K562 (cell line): ENCODE data around the gene POLR3G. TPM values are rescaled to one million over a fixed set of nuclear protein-coding genes. Genes with fewer than 3 reads are reported as not detected.

Experiments used
- CSDE1 ChIP-seq, 2 experiments: fragments of 450-650 bp; IDR thresholded peaks; 2 replicates each; pipeline ENCODE4 v1.6.1; 2016; ENCODE audit warnings: mild to moderate bottlenecking in 1 of 2
- KDM1A ChIP-seq, 2 experiments: fragments of 450-650 bp; IDR thresholded peaks; 2 replicates each; pipeline ENCODE4 v1.6.1; 2016; ENCODE audit warnings: mild to moderate bottlenecking in 2 of 2
- MAFG ChIP-seq: fragments of 450-650 bp; conservative IDR thresholded peaks from 2 replicates; pipeline ENCODE4 v1.6.1; 2016; ENCODE audit warnings: missing genetic modification characterization, missing compliant biosample characterization
- ZNF239 ChIP-seq: fragments of 250-450 bp; sonication (Bioruptor Pico); IDR thresholded peaks from 2 replicates; pipeline ENCODE4 v1.4.0; 2020; ENCODE audit warnings: mild to moderate bottlenecking
- polyA plus RNA-seq, 8 experiments: library from polyadenylated mRNA; depleted of rRNA in 4 of 8; stranded (reverse) in 5 of 8; unstranded in 3 of 8; fragments of >200 nt; fragmentation: Nextera tagmentation in 2 of 8; fragmentation: Illumina TruSeq in 1 of 8; extraction: Ambion mirVana in 2 of 8; extraction: Trizol in 1 of 8; gene quantifications; 2 replicates each; pipeline versions ENCODE4 v1.2.1 to v1.2.3, GENCODE V29; 2011 to 2014; ENCODE audit warnings: inconsistent platforms in 1 of 8, missing spikeins in 1 of 8
- total RNA-seq, 7 experiments: library from RNA; depleted of rRNA in 6 of 7; stranded (reverse); fragments of >200 nt in 6 of 7; fragmentation: Illumina TruSeq in 2 of 7; extraction: Trizol in 2 of 7; gene quantifications; 2 replicates each; pipeline versions ENCODE4 v1.2.1 to v1.2.3, GENCODE V29; 2011 to 2021; ENCODE audit warnings: low replicate concordance in 1 of 7
- TF ChIP-seq, protein P1 (sequence below): fragments of 200-800 bp; sonication (Bioruptor generic); IDR thresholded peaks from 2 replicates; pipeline ENCODE4 v1.6.1; 2016; ENCODE audit warnings: missing genetic modification characterization, missing compliant biosample characterization
- TF ChIP-seq, protein P2 (sequence below): fragments of 450-650 bp; conservative IDR thresholded peaks from 2 replicates; pipeline ENCODE4 v1.6.1; 2016; ENCODE audit warnings: missing genetic modification characterization, low read depth, mild to moderate bottlenecking, control low read depth, missing compliant biosample characterization

The POLR3G gene
- total and polyA plus RNA-seq, 9 of the 15 experiments (the other 6 are each of a cell fraction or from before 2014, with no cell fraction given) = 39.0 to 111 (median 59.0) TPM

DNA sequence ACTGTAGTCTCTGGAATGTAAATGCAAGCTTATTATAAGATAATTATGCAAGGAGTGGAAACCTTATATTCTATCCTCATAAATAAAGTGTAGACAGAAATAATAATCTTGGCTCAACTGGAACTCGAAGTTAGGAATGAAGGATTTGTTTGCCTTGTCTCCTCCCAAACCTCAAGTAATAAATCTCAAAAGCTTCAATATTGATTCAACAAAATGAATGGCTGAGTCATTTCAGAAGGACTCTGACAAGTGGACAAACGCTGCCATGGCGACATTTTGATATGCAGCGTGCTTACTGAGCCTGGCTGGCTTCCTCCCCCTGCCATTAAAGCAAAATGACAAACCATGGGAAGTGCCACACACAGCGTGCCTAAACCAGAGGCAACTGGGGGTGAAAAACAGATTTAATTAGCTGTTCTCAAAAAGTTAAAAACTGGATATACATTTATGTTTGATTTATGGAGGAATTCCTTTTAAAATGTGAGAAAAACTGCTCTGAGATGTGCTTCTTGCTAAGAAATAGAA lies 73.5 kb downstream of the POLR3G start (continued):
- TF ChIP-seq, protein P1, sequence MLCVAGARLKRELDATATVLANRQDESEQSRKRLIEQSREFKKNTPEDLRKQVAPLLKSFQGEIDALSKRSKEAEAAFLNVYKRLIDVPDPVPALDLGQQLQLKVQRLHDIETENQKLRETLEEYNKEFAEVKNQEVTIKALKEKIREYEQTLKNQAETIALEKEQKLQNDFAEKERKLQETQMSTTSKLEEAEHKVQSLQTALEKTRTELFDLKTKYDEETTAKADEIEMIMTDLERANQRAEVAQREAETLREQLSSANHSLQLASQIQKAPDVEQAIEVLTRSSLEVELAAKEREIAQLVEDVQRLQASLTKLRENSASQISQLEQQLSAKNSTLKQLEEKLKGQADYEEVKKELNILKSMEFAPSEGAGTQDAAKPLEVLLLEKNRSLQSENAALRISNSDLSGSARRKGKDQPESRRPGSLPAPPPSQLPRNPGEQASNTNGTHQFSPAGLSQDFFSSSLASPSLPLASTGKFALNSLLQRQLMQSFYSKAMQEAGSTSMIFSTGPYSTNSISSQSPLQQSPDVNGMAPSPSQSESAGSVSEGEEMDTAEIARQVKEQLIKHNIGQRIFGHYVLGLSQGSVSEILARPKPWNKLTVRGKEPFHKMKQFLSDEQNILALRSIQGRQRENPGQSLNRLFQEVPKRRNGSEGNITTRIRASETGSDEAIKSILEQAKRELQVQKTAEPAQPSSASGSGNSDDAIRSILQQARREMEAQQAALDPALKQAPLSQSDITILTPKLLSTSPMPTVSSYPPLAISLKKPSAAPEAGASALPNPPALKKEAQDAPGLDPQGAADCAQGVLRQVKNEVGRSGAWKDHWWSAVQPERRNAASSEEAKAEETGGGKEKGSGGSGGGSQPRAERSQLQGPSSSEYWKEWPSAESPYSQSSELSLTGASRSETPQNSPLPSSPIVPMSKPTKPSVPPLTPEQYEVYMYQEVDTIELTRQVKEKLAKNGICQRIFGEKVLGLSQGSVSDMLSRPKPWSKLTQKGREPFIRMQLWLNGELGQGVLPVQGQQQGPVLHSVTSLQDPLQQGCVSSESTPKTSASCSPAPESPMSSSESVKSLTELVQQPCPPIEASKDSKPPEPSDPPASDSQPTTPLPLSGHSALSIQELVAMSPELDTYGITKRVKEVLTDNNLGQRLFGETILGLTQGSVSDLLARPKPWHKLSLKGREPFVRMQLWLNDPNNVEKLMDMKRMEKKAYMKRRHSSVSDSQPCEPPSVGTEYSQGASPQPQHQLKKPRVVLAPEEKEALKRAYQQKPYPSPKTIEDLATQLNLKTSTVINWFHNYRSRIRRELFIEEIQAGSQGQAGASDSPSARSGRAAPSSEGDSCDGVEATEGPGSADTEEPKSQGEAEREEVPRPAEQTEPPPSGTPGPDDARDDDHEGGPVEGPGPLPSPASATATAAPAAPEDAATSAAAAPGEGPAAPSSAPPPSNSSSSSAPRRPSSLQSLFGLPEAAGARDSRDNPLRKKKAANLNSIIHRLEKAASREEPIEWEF (CRISPR knock-in tag) = peak; percentile 83; the same call in 1 of the 2 replicates
- TF ChIP-seq, protein P2, sequence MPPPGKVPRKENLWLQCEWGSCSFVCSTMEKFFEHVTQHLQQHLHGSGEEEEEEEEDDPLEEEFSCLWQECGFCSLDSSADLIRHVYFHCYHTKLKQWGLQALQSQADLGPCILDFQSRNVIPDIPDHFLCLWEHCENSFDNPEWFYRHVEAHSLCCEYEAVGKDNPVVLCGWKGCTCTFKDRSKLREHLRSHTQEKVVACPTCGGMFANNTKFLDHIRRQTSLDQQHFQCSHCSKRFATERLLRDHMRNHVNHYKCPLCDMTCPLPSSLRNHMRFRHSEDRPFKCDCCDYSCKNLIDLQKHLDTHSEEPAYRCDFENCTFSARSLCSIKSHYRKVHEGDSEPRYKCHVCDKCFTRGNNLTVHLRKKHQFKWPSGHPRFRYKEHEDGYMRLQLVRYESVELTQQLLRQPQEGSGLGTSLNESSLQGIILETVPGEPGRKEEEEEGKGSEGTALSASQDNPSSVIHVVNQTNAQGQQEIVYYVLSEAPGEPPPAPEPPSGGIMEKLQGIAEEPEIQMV = no peak
- TF ChIP-seq KDM1A (IDR thresholded peaks at IDR 0.05) (peak; percentile 68 to 76; a peak in 3 of 4 replicates), MAFG (tag) (peak; percentile 61; the same call in 1 of the 2 replicates), CSDE1 (IDR thresholded peaks at IDR 0.05) (peak in 1 of 2 experiments; percentile 31; a peak in 1 of 4 replicates), ZNF239 (CRISPR knock-in tag) (no peak)
